ENCODE measurements around the gene ERC1.
"Not testable (repeated sequence)": the region's sequence is repeated elsewhere in the genome, so short reads cannot be mapped to it uniquely, and the experiment has no call there.

ERC1 gene

DNA sequence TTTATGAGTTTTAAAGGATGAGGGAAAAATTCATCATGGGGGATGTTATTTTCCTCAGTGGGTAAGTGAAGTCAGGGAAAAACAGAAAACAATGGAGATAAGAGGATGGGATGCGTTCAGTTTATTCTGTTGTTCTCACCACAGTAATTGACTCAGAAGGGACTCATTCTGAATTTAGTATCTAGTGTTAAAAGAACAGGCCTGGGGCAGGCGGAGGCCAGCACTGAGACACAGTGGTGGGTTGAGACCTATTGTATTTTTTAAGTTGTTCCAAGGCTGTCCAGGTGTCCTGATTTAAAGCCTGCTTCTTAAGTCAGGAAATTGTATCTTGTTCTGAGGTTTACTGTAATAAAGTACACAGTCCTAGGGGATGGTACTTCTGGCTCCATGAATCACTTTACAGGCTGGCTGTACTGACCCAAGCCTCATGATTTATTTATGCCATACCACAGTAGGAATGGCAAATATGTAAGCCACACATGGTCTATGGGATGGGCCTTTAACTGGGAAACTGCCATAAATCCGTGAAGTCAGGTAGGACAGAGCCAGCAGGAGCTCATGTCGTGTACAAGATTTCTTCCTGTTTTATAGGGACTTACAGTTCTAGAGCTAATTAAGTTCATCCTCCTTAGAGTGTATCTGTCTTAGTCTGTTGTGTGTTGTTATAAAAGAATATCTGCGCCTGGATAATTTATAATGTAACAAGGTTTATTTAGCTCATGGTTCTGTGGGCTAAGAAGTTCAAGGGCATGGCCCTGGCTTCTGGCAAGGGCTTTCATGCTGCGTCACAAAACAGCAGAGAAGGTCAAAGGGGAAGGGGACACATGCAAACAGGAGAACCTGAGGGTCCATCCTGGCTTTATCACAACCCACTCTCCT, 359.3 kb downstream of the ERC1 start:
- Mint-ChIP-seq H3K27ac (ENCODE audit: low read depth) (no peak overlapping the region), H3K27me3 (no peaks in the 10 kb centered on the region), H3K4me3 (no peak overlapping the region), H3K4me1 (no peaks in the 10 kb centered on the region), H3K9me3 (no peaks in the 10 kb centered on the region), H3K36me3 (ENCODE audit: insufficient read depth) (peaks cover 1% of the 10 kb centered on the region)
- DNase-seq (ENCODE audit: low spot score in 2 of 2) (no peak), ATAC-seq (replicated peaks; ENCODE audit: extremely low read depth, poor library complexity, severe bottlenecking) (no peak)

DNA sequence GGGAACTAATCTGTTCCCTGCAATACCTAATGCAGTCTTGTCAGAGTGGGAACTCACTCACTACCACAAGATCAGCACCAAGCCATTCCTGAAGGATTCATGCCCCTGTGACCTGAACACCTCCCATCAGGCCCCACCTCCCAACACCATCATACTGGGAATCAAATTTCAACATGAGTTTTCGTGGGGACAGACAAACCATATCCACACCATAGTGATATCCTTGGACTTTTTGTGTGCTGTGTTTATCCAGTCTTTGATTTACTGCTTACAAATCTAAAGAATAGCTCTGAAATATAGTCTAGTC, 359.9 kb downstream of the ERC1 start:
- no peak overlapping the region for H3K4me3 Mint-ChIP-seq
- ATAC-seq (replicated peaks; ENCODE audit: extremely low read depth, poor library complexity, severe bottlenecking) (no peak), DNase-seq (ENCODE audit: low spot score in 2 of 2) (no peak)
- no peaks in the 10 kb centered on the region for H3K27me3 Mint-ChIP-seq
- H3K36me3 Mint-ChIP-seq (ENCODE audit: insufficient read depth) = peaks cover 1% of the 10 kb centered on the region
- no peak overlapping the region for H3K27ac Mint-ChIP-seq (ENCODE audit: low read depth)
- no peaks in the 10 kb centered on the region for H3K4me1 Mint-ChIP-seq
- H3K9me3 Mint-ChIP-seq = no peaks in the 10 kb centered on the region

DNA sequence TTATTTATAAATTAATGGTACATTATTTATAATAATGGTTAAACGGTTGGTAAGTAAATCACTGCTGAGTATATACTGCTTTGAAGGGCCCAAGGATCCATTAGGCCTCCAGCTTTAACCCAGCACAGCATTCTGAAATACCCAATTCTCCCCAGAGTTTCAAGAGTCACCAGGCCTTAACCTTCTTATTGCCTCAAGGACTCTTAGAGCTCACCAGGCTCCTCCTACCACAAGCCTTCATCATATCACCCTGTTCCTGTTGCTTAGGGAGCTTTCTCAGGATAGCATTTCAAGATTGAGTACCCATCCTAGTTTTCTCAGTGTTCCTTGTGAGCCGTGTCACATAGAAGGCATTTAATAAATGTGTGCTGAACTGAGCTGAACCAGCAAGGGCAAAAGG, 360.9 kb downstream of the ERC1 start:
- Mint-ChIP-seq H3K27me3 (no peaks in the 10 kb centered on the region), H3K4me1 (no peaks in the 10 kb centered on the region), H3K9me3 (no peaks in the 10 kb centered on the region), H3K4me3 (no peak overlapping the region), H3K36me3 (ENCODE audit: insufficient read depth) (no peaks in the 10 kb centered on the region), H3K27ac (ENCODE audit: low read depth) (no peak overlapping the region)
- no peak for DNase-seq (ENCODE audit: low spot score in 2 of 2)
- no peak for ATAC-seq (replicated peaks; ENCODE audit: extremely low read depth, poor library complexity, severe bottlenecking)

DNA sequence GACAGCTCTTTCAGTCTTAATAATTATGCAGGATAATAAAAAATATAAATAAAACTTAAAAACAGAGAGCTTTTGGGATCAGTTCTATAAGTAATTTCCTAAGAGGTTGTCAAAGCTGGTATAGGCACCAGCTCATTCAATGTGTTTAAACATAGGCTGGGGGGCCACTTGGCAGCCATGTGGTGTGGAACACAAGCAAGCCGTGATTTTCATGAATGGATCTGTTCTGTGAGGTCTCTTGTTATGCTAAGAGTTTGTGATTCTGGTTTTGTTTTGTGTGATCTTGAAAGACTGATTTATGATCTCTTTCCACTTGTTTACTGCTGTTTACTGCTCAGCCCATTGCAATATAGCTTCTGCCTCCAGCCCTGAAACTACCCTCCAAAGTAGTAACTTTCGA, 362.4 kb downstream of the ERC1 start:
- H3K9me3 Mint-ChIP-seq = no peaks in the 10 kb centered on the region
- no peaks in the 10 kb centered on the region for H3K4me1 Mint-ChIP-seq
- no peak overlapping the region for H3K27ac Mint-ChIP-seq (ENCODE audit: low read depth)
- DNase-seq (ENCODE audit: low spot score in 2 of 2) = no peak
- H3K4me3 Mint-ChIP-seq = no peak overlapping the region
- ATAC-seq (replicated peaks; ENCODE audit: extremely low read depth, poor library complexity, severe bottlenecking) = no peak
- H3K36me3 Mint-ChIP-seq (ENCODE audit: insufficient read depth) = no peaks in the 10 kb centered on the region
- H3K27me3 Mint-ChIP-seq = no peaks in the 10 kb centered on the region

DNA sequence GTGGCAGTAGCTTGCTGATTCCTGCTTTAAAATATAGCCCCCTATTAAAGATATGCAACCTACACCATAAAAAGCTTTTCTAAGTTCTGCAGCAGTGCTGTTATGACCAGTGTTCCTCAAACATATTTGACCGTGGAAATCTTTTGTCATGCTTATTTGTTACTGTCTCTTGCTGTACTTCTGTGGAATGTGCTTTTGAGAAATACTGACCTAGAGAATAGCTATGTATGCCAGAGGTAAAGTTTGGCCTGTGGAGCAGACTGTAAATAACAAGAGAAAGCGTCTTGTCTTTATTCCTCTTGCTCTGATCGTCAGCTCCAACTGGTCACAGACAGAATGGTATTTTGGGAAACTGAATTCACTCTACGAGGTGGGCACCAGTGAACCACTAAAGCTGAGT, 364.4 kb downstream of the ERC1 start:
- no peak overlapping the region for H3K4me3 Mint-ChIP-seq
- H3K27ac Mint-ChIP-seq (ENCODE audit: low read depth) = no peak overlapping the region
- no peak for ATAC-seq (replicated peaks; ENCODE audit: extremely low read depth, poor library complexity, severe bottlenecking)
- no peaks in the 10 kb centered on the region for H3K4me1 Mint-ChIP-seq
- no peak for DNase-seq (ENCODE audit: low spot score in 2 of 2)
- no peaks in the 10 kb centered on the region for H3K27me3 Mint-ChIP-seq
- H3K9me3 Mint-ChIP-seq = no peaks in the 10 kb centered on the region
- H3K36me3 Mint-ChIP-seq (ENCODE audit: insufficient read depth) = no peaks in the 10 kb centered on the region

DNA sequence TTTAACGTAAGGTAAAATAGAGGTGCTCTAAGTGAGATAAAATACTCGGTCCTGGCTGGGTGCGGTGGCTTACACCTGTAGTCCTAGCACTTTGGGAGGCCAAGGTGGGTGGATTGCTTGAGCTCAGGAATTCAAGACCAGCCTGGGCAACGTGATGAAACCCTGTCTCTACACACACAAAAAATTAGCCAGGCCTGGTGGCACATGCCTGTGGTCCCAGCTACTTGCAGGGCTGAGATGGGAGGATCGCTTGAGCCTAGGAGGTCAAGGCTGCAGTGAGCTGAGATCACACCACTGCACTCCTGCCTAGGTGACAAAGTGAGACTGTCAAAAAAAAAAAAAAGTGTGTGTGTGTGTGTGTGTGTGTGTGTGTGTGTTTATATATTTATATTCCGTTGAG, 364.8 kb downstream of the ERC1 start:
- ATAC-seq (replicated peaks; ENCODE audit: extremely low read depth, poor library complexity, severe bottlenecking); H3K36me3 Mint-ChIP-seq (ENCODE audit: insufficient read depth); H3K27ac Mint-ChIP-seq (ENCODE audit: low read depth); H3K4me3 Mint-ChIP-seq; H3K9me3 Mint-ChIP-seq; H3K27me3 Mint-ChIP-seq; H3K4me1 Mint-ChIP-seq; DNase-seq (ENCODE audit: low spot score in 2 of 2): not testable (repeated sequence)

DNA sequence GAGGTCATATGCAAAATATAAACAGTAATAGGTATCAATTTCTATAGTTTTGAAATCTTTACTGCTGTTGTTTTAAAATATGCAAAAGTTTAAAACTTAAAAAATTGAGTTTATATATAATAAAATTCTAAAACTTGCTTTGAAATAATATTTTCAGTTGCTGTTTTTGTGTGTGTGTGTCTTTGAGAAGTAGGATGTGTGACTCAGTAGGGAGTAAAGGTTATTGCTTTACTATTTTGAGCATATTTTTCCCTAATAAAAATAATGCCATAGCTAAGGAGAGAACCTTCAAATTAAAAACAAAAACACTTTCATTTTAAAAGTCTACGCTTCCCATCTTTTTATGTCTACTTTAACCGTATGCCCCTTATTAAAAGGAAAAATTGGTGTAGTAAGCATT, 365.3 kb downstream of the ERC1 start:
- Mint-ChIP-seq H3K27me3 (no peaks in the 10 kb centered on the region), H3K4me3 (no peak overlapping the region), H3K4me1 (no peaks in the 10 kb centered on the region), H3K9me3 (no peaks in the 10 kb centered on the region), H3K36me3 (ENCODE audit: insufficient read depth) (no peaks in the 10 kb centered on the region), H3K27ac (ENCODE audit: low read depth) (no peak overlapping the region)
- DNase-seq (ENCODE audit: low spot score in 2 of 2) (no peak), ATAC-seq (replicated peaks; ENCODE audit: extremely low read depth, poor library complexity, severe bottlenecking) (no peak)

DNA sequence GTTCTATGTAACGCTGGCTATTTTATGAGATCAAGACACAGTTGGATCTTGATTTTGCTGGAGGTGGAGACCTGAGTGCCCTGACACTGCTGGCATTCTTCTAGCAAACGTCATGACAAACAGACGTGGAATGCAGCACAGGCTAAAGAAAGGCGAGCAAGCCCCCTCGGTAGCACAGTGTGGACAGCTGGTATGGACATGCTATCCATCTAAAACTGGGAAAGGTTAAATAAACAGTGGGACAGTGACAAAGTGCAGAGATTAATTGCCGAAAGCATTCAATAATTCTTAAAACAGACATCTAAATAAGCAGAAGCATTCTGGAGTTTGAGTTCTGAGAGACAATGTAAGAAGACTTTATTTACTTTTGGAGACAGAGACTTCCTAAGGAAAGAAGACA, 366.1 kb downstream of the ERC1 start:
- H3K9me3 Mint-ChIP-seq = no peaks in the 10 kb centered on the region
- H3K27me3 Mint-ChIP-seq = no peaks in the 10 kb centered on the region
- H3K27ac Mint-ChIP-seq (ENCODE audit: low read depth) = no peak overlapping the region
- no peak overlapping the region for H3K4me3 Mint-ChIP-seq
- no peaks in the 10 kb centered on the region for H3K4me1 Mint-ChIP-seq
- no peak for ATAC-seq (replicated peaks; ENCODE audit: extremely low read depth, poor library complexity, severe bottlenecking)
- no peaks in the 10 kb centered on the region for H3K36me3 Mint-ChIP-seq (ENCODE audit: insufficient read depth)
- DNase-seq (ENCODE audit: low spot score in 2 of 2) = no peak

DNA sequence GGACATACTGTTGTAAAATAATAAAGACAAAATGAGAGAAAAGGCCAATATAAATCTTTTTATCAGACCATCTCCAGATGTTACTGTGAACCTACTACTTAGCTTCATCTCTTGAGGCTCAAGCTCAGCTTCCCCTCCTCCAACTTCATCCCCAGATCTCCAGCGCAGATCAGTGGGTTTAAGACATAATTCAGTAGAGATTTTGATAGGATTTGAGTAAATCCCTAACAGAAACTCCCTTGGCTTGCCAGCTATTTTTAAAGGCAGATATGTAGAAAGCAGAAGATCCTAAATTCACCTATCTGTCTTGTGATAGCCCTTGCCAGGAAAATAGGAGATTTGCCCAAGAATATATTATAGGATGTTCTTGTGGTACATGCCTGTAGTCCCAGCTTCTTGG, 366.7 kb downstream of the ERC1 start:
- DNase-seq (ENCODE audit: low spot score in 2 of 2) = no peak
- H3K27me3 Mint-ChIP-seq = no peaks in the 10 kb centered on the region
- no peak for ATAC-seq (replicated peaks; ENCODE audit: extremely low read depth, poor library complexity, severe bottlenecking)

DNA sequence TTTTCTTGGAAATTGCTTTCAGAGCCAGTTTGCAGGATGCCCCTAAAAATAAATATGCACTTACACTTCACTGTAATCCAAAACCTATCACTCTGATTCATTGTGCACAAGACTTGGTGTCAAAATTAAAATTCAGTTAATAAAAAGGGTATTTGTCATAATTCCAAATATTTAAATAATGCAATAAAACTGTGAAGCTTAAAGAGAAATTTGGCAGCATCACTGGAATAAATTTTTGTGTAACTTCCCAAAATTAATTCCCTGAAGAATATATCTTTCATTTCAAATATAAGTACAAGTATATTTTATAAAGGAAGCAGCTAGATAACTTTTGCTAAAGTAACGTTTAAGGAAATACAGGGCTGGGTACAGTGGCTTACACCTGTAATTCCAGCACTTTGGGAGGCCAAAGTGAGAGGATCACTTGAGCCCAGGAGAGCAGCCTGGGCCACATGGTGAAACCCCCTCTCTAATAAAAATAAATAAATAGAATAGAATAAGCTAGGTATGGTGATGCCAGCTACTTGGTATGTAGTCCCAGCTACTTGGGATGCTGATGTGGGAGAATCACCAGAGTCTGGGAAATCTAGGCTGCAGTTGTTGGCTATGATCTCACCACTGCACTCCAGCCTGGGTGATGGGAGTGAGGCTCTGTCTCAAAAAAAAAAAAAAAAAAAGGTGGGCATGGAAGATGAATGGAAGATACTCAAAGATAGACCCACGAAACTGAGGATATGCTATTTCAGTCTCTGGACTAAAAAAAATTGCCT, 369.6 kb downstream of the ERC1 start:
- Mint-ChIP-seq H3K9me3 (no peaks in the 10 kb centered on the region), H3K36me3 (ENCODE audit: insufficient read depth) (no peaks in the 10 kb centered on the region), H3K4me1 (no peaks in the 10 kb centered on the region), H3K27me3 (no peaks in the 10 kb centered on the region), H3K4me3 (no peak overlapping the region), H3K27ac (ENCODE audit: low read depth) (no peak overlapping the region)
- ATAC-seq (replicated peaks; ENCODE audit: extremely low read depth, poor library complexity, severe bottlenecking) (no peak), DNase-seq (ENCODE audit: low spot score in 2 of 2) (no peak)

More for the DNA sequence above, 366.7 kb downstream of the ERC1 start:
- no peaks in the 10 kb centered on the region for H3K4me1 Mint-ChIP-seq
- no peaks in the 10 kb centered on the region for H3K9me3 Mint-ChIP-seq
- H3K36me3 Mint-ChIP-seq (ENCODE audit: insufficient read depth) = no peaks in the 10 kb centered on the region
- H3K27ac Mint-ChIP-seq (ENCODE audit: low read depth) = no peak overlapping the region
- H3K4me3 Mint-ChIP-seq = no peak overlapping the region

DNA sequence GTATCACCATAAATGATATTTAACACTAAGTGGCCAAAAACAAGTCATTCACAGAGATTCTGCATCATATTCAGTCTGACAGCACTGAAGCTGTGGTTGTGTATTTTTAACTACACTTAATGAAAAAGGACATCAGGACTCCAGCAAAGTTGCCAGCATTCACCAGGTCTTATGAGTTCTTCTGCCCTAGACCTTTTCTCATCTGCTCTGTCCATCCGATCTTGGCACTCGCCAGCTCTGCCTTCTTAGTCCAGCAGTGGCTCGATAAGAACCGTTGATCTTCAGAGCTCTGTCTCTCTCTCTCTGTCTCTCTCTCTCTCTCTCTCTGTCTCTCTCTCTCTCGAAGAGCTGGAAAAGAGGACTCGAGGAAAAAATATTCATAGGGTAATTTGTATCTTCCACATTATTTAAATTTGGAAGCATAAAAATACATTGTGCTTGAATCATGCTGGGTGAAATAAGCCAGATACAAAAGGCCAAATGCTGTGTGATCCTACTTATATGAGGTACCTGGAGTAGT, 371.2 kb downstream of the ERC1 start:
- Mint-ChIP-seq H3K27ac (ENCODE audit: low read depth) (no peak overlapping the region), H3K4me3 (no peak overlapping the region), H3K4me1 (no peaks in the 10 kb centered on the region), H3K27me3 (no peaks in the 10 kb centered on the region), H3K9me3 (no peaks in the 10 kb centered on the region), H3K36me3 (ENCODE audit: insufficient read depth) (no peaks in the 10 kb centered on the region)
- no peak for ATAC-seq (replicated peaks; ENCODE audit: extremely low read depth, poor library complexity, severe bottlenecking)
- no peak for DNase-seq (ENCODE audit: low spot score in 2 of 2)

DNA sequence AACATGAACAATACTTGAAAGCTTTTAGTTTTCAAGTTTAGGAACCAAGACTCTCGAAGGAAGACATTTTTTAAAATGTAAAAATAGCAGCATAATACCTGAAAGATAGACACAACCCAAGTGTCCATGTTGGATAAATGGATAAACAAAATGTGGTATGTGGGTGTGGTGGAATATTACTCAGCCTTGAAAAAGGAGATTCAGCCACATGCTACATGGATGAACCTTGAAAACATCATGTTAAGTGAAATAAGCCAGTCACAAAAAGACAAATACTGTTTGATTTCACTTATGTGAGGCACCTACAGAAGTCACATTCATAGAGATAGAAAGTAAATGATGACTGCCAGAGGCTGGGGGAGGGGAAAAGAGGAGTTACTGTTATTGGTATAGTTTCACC, 374.7 kb downstream of the ERC1 start:
- no peak overlapping the region for H3K4me3 Mint-ChIP-seq
- no peaks in the 10 kb centered on the region for H3K27me3 Mint-ChIP-seq
- ATAC-seq (replicated peaks; ENCODE audit: extremely low read depth, poor library complexity, severe bottlenecking) (no peak), DNase-seq (ENCODE audit: low spot score in 2 of 2) (no peak)
- no peaks in the 10 kb centered on the region for H3K36me3 Mint-ChIP-seq (ENCODE audit: insufficient read depth)
- no peaks in the 10 kb centered on the region for H3K4me1 Mint-ChIP-seq
- H3K27ac Mint-ChIP-seq (ENCODE audit: low read depth) = no peak overlapping the region
- no peaks in the 10 kb centered on the region for H3K9me3 Mint-ChIP-seq
